ENCODE measurements around the gene NAA80.
"Not testable (repeated sequence)": the region's sequence is repeated elsewhere in the genome, so short reads cannot be mapped to it uniquely, and the experiment has no call there.

NAA80 gene

GRCh38 chr3:50314342-50314741 lies 15.1 kb upstream of the NAA80 start:
- DNase-seq (ENCODE audit: low read depth, low spot score) = no peak

GRCh38 chr3:50312041-50312440 lies 12.8 kb upstream of the NAA80 start:
- DNase-seq (ENCODE audit: low read depth, low spot score) = not testable (repeated sequence)

GRCh38 chr3:50304601-50305000 lies 5.4 kb upstream of the NAA80 start:
- no peak for DNase-seq (ENCODE audit: low read depth, low spot score)

- DNase-seq (ENCODE audit: low read depth, low spot score) = no peak
Observed at GRCh38 chr3:50303013-50303815, 4.0 kb upstream of the NAA80 start, which contains the start of gene HYAL1. HYAL1 (minus strand) TSS chr3:50303574; CDS start chr3:50302956, 618 bp downstream.

GRCh38 chr3:50302095-50303012 lies 3.1 kb upstream of the NAA80 start:
- DNase-seq (ENCODE audit: low read depth, low spot score) = no peak

- no peak for DNase-seq (ENCODE audit: low read depth, low spot score)
Observed at GRCh38 chr3:50300681-50301254, 1.6 kb upstream of the NAA80 start.

- no peak for DNase-seq (ENCODE audit: low read depth, low spot score)
Observed at GRCh38 chr3:50299929-50300680, 900 bp upstream of the NAA80 start.

GRCh38 chr3:50299638-50299928 lies 378 bp upstream of the NAA80 start:
- no peak for DNase-seq (ENCODE audit: low read depth, low spot score)

- no peak for DNase-seq (ENCODE audit: low read depth, low spot score)
Observed at GRCh38 chr3:50297896-50298725, 1.1 kb downstream of the NAA80 start.

GRCh38 chr3:50297384-50297775 lies 1.8 kb downstream of the NAA80 start:
- no peak for DNase-seq (ENCODE audit: low read depth, low spot score)

GRCh38 chr3:50296721-50297383 lies 2.4 kb downstream of the NAA80 start:
- no peak for DNase-seq (ENCODE audit: low read depth, low spot score)

GRCh38 chr3:50295553-50296431 lies 3.4 kb downstream of the NAA80 start:
- DNase-seq (ENCODE audit: low read depth, low spot score) = no peak

- DNase-seq (ENCODE audit: low read depth, low spot score) = no peak
Observed at GRCh38 chr3:50294492-50295403, 4.5 kb downstream of the NAA80 start.

GRCh38 chr3:50294089-50294488 lies 5.1 kb downstream of the NAA80 start:
- DNase-seq (ENCODE audit: low read depth, low spot score) = no peak

- no peak for DNase-seq (ENCODE audit: low read depth, low spot score)
Observed at GRCh38 chr3:50293079-50293801, 6.0 kb downstream of the NAA80 start.

- DNase-seq (ENCODE audit: low read depth, low spot score) = peak; percentile 94
Observed at GRCh38 chr3:50292159-50293078, 6.8 kb downstream of the NAA80 start, which contains the start of gene IFRD2. IFRD2 (minus strand) TSS chr3:50292429; CDS start chr3:50292274, 155 bp downstream.
